H1 (cell line): ENCODE results near the gene LINGO4. TPM values are rescaled to one million over a fixed set of nuclear protein-coding genes. Genes with fewer than 3 reads are reported as not detected.
A peak's percentile ranks its signal among the peaks of the same experiment; 100 is the strongest.

ENCODE experiments used
- CTCF ChIA-PET: fragments of 300-600 bp; sonication (Branson Sonifier 250); formaldehyde crosslinking; loops from one replicate; lab custom pipeline; 2021; ENCODE audit not compliant: partially characterized antibody; lab: Charles Lee
- POLR2A ChIA-PET: fragments of 300-600 bp; sonication (Branson Sonifier 250); formaldehyde crosslinking; loops from one replicate; lab custom pipeline; 2021; ENCODE audit warnings: inconsistent platforms; ENCODE audit not compliant: partially characterized antibody; lab: Charles Lee
- DNase-seq, 2 experiments: peaks; one replicate each; pipeline versions ENCODE4 v3.0.0 to v3.0.0-alpha.2; 2010 to 2022; ENCODE audit warnings: low spot score in 2 of 2, low read depth in 1 of 2, mixed read lengths in 1 of 2
- FAIRE-seq: peaks from 2 replicates; lab custom pipeline; 2011; peaks lifted over from hg19 to GRCh38; lab: Jason Lieb, UNC
- H2AFZ ChIP-seq: 2 replicates; pipeline ENCODE4 v1.8.1; 2012; ENCODE audit warnings: low read length, inconsistent platforms
- H2AK5ac ChIP-seq: 2 replicates; pipeline ENCODE4 v1.6.1; 2013; ENCODE audit warnings: low read depth, low read length
- H2BK120ac ChIP-seq: replicated peaks from 2 replicates; pipeline ENCODE3; 2013; ENCODE audit warnings: low read depth, low read length, inconsistent platforms
- H2BK12ac ChIP-seq: 2 replicates; pipeline ENCODE4 v1.6.1; 2013; ENCODE audit warnings: low read depth, low read length
- H2BK15ac ChIP-seq: 2 replicates; pipeline ENCODE4 v1.6.1; 2013; ENCODE audit warnings: low read length
- H2BK20ac ChIP-seq: 2 replicates; pipeline ENCODE4 v1.6.1; 2013; ENCODE audit warnings: low read length
- H2BK5ac ChIP-seq: 2 replicates; pipeline ENCODE4 v1.6.1; 2013; ENCODE audit warnings: low read depth, low read length
- H3K14ac ChIP-seq: 2 replicates; pipeline ENCODE4 v1.6.1; 2013; ENCODE audit warnings: inconsistent platforms; ENCODE audit not compliant: insufficient read length
- H3K18ac ChIP-seq: 2 replicates; pipeline ENCODE4 v1.6.1; 2013; ENCODE audit warnings: low read length; ENCODE audit errors: extremely low read depth
- H3K23ac ChIP-seq: 2 replicates; pipeline ENCODE4 v1.6.1; 2013; ENCODE audit warnings: inconsistent platforms; ENCODE audit not compliant: insufficient read length
- H3K23me2 ChIP-seq: 2 replicates; pipeline ENCODE4 v1.6.1; 2013; ENCODE audit warnings: low read depth, low read length
- H3K27ac ChIP-seq: 2 replicates; pipeline ENCODE4 v1.6.1; 2011; ENCODE audit warnings: low read depth, low read length, inconsistent platforms
- H3K27me3 ChIP-seq, 4 experiments: replicated peaks in 1 of 4; 1 replicate in 1 of 4; 2 replicates in 3 of 4; pipeline versions ENCODE4 v1.6.1 to v1.8.1; 2011 to 2013; ENCODE audit warnings: low read length in 3 of 4, mild to moderate bottlenecking in 3 of 4, inconsistent platforms in 2 of 4, mixed read lengths in 2 of 4, moderate library complexity in 1 of 4; ENCODE audit not compliant: control insufficient read depth in 3 of 4, insufficient read depth in 3 of 4; ENCODE audit errors: extremely low read depth in 1 of 4
- H3K36me3 ChIP-seq, 4 experiments: 2 replicates each; pipeline versions ENCODE4 v1.6.1 to v1.8.1; 2011 to 2013; ENCODE audit warnings: mild to moderate bottlenecking in 4 of 4, low read length in 3 of 4, moderate library complexity in 2 of 4, control low read depth in 1 of 4, inconsistent platforms in 1 of 4; ENCODE audit not compliant: insufficient read depth in 4 of 4, control insufficient read depth in 2 of 4
- H3K4ac ChIP-seq: replicated peaks from 2 replicates; pipeline ENCODE3; 2013; ENCODE audit warnings: low read length, low read depth, mixed read lengths, inconsistent platforms; ENCODE audit not compliant: insufficient read length
- H3K4me1 ChIP-seq, 4 experiments: replicated peaks in 1 of 4; 1 replicate in 1 of 4; 2 replicates in 3 of 4; pipeline versions ENCODE4 v1.6.1 to v1.8.1; 2011 to 2013; ENCODE audit warnings: low read length in 3 of 4, inconsistent platforms in 2 of 4, mixed read lengths in 1 of 4; ENCODE audit not compliant: insufficient read depth in 4 of 4, control insufficient read depth in 3 of 4
- H3K4me2 ChIP-seq, 2 experiments: 2 replicates each; pipeline versions ENCODE4 v1.6.1 to v1.8.1; 2011 to 2013; ENCODE audit warnings: low read depth in 2 of 2, low read length in 2 of 2, control low read depth in 1 of 2, inconsistent platforms in 1 of 2, mild to moderate bottlenecking in 1 of 2; ENCODE audit not compliant: insufficient read depth in 1 of 2
- H3K4me3 ChIP-seq, 4 experiments: fragments of 200-600, 300-600 bp in 1 of 4; sonication (generic), shearing (Covaris generic), sonication (Bioruptor Twin) in 1 of 4; 2 replicates each; pipeline versions ENCODE4 v1.5.1 to v1.8.1; 2011 to 2016; ENCODE audit warnings: low read length in 4 of 4, low read depth in 3 of 4, control low read depth in 2 of 4, inconsistent platforms in 2 of 4, mild to moderate bottlenecking in 2 of 4, mixed read lengths in 1 of 4, moderate library complexity in 1 of 4; ENCODE audit not compliant: insufficient read depth in 2 of 4; ENCODE audit errors: extremely low read depth in 1 of 4
- H3K56ac ChIP-seq: replicated peaks from 2 replicates; pipeline ENCODE3; 2013; ENCODE audit warnings: low read depth, mild to moderate bottlenecking, mixed read lengths, low read length, inconsistent platforms; ENCODE audit not compliant: insufficient read length
- H3K79me1 ChIP-seq: 2 replicates; pipeline ENCODE4 v1.6.1; 2013; ENCODE audit warnings: low read depth, low read length, control low read depth
- H3K79me2 ChIP-seq, 2 experiments: 2 replicates each; pipeline versions ENCODE4 v1.6.1 to v1.8.1; 2012 to 2013; ENCODE audit warnings: low read length in 2 of 2, mild to moderate bottlenecking in 2 of 2, inconsistent platforms in 1 of 2; ENCODE audit not compliant: insufficient read depth in 2 of 2, control insufficient read depth in 1 of 2
- H3K9ac ChIP-seq, 4 experiments: replicated peaks in 1 of 4; 1 replicate in 1 of 4; 2 replicates in 3 of 4; pipeline versions ENCODE4 v1.6.1 to v1.8.1; 2011 to 2013; ENCODE audit warnings: low read depth in 3 of 4, low read length in 3 of 4, control low read depth in 2 of 4, mild to moderate bottlenecking in 2 of 4, moderate library complexity in 2 of 4, inconsistent platforms in 1 of 4; ENCODE audit errors: extremely low read depth in 1 of 4
- H3K9me3 ChIP-seq, 2 experiments: 2 replicates each; pipeline versions ENCODE4 v1.6.1 to v1.8.1; 2012 to 2013; ENCODE audit warnings: mild to moderate bottlenecking in 2 of 2, moderate library complexity in 2 of 2, control low read depth in 1 of 2, inconsistent platforms in 1 of 2, low read depth in 1 of 2, low read length in 1 of 2, mixed read lengths in 1 of 2; ENCODE audit not compliant: insufficient read depth in 2 of 2
- H4K20me1 ChIP-seq, 2 experiments: replicated peaks in 1 of 2; 2 replicates each; pipeline versions ENCODE3 to v1.8.1; 2011 to 2013; ENCODE audit warnings: inconsistent platforms in 2 of 2, low read length in 2 of 2, mild to moderate bottlenecking in 1 of 2; ENCODE audit not compliant: insufficient read depth in 2 of 2, control insufficient read depth in 1 of 2
- H4K5ac ChIP-seq: 2 replicates; pipeline ENCODE4 v1.6.1; 2013; ENCODE audit warnings: low read length, low read depth, mixed read lengths, inconsistent platforms; ENCODE audit not compliant: insufficient read length
- H4K8ac ChIP-seq: 2 replicates; pipeline ENCODE4 v1.8.0; 2013; ENCODE audit warnings: mild to moderate bottlenecking, moderate library complexity, low read length, inconsistent platforms; ENCODE audit not compliant: insufficient read depth; ENCODE audit errors: extremely low read depth
- H4K91ac ChIP-seq: replicated peaks from 2 replicates; pipeline ENCODE3; 2013; ENCODE audit warnings: low read length, mixed read lengths, inconsistent platforms; ENCODE audit not compliant: insufficient read length
- HDAC6 ChIP-seq: IDR thresholded peaks from one replicate; pipeline ENCODE4 v1.7.1; 2012; ENCODE audit warnings: low read depth, mild to moderate bottlenecking, inconsistent platforms, low read length, moderate library complexity
- KDM4A ChIP-seq: IDR thresholded peaks from one replicate; pipeline ENCODE4 v1.7.1; 2012; ENCODE audit warnings: low read depth, mild to moderate bottlenecking, moderate library complexity, low read length, inconsistent platforms; ENCODE audit not compliant: severe bottlenecking
- POU5F1 ChIP-seq: IDR thresholded peaks from 2 replicates; pipeline ENCODE4 v1.6.1; 2011; ENCODE audit warnings: low read depth, mild to moderate bottlenecking, low read length, moderate library complexity
- SP4 ChIP-seq: IDR thresholded peaks from 2 replicates; pipeline ENCODE4 v1.6.1; 2012; ENCODE audit warnings: low read length, inconsistent platforms
- ZNF274 ChIP-seq: IDR thresholded peaks from 2 replicates; pipeline ENCODE4 v1.7.0; 2012; ENCODE audit warnings: low read length, borderline replicate concordance; ENCODE audit errors: extremely low read depth
- WGBS, 2 experiments: shearing (Covaris generic) in 1 of 2; methylation state at CpG; one replicate each; pipeline versions ENCODE4 v1.1.6 to v1.1.7; 2013 to 2015; ENCODE audit warnings: low lambda C conversion rate in 2 of 2, mixed read lengths in 2 of 2, inconsistent platforms in 1 of 2, low coverage in 1 of 2, missing lambda C conversion rate in 1 of 2; ENCODE audit not compliant: insufficient replicate concordance in 2 of 2, insufficient coverage in 1 of 2, insufficient read length in 1 of 2; ENCODE audit errors: extremely low coverage in 1 of 2, missing lambda C conversion rate in 1 of 2; 5-methylcytosine and 5-hydroxymethylcytosine counted together
- polyA plus RNA-seq, 7 experiments: library from polyadenylated mRNA; depleted of rRNA in 3 of 7; stranded (reverse) in 5 of 7; unstranded in 2 of 7; fragments of >200 nt in 5 of 7; fragments of 200-250 nt in 2 of 7; gene quantifications; 1 replicate in 5 of 7; 2 replicates in 1 of 7; 4 replicates in 1 of 7; pipeline versions ENCODE4 v1.2.1 to v1.2.3, GENCODE V29; 2011 to 2013; ENCODE audit warnings: missing spikeins in 2 of 7, mixed read lengths in 2 of 7
- total RNA-seq: library from RNA; stranded (reverse); fragmentation: NEBNext Ultra II Directional; extraction: Animal tissue kit (Norgen Biotek cat#: 25700); gene quantifications from 2 replicates; pipeline ENCODE4 v1.2.1, GENCODE V29; 2021
- TF ChIP-seq, protein P1 (sequence below): IDR thresholded peaks from 2 replicates; pipeline ENCODE4 v1.6.1; 2012; ENCODE audit warnings: inconsistent platforms

The LINGO4 gene
- total and polyA plus RNA-seq, 2 of the 8 experiments (the other 6 are each of a cell fraction or from before 2014, with no cell fraction given), result 0.03 TPM; not detected in 1

DNA sequence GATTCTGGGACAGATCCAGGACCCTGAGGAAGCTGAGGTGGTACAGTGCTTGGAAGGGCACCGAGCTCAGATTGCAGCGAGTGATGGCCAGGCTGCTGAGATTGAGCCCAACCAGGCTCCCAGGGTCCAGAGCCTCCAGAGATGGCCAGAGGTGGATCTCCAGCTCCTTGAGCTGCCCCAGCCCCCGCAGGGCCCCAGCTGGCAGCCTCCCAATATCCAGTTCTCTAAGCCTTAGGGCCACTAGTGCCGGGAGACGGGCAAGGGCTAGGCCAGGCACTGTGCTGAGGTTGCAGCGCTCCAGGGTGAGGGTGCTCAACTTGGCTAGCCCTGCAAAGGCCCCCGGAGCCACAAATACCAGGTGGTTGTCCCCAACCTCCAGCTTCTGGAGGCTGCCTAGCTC, 3.4 kb downstream of the LINGO4 start:
- WGBS, 2 experiments, result 96% methylated on average over 7 of the region's 7 CpGs; no CpG with 5 or more reads in 1 of the 2 experiments
- Histone ChIP-seq H2BK5ac (no peak overlapping the region), H2AFZ (no peak overlapping the region), H2BK120ac (no peak overlapping the region), H3K27me3 (peaks cover 0 to 3% (median 1%) of the 10 kb centered on the region in 4 experiments; a peak in 1 of 7 replicates), H2BK20ac (no peak overlapping the region), H3K9me3 (no peaks in the 10 kb centered on the region), H3K79me2 (no peaks in the 10 kb centered on the region), H3K36me3 (no peaks in the 10 kb centered on the region), H3K27ac (no peak overlapping the region), H4K20me1 (no peaks in the 10 kb centered on the region), H3K4me3 (no peak overlapping the region), H3K4me2 (no peak overlapping the region), H3K4me1 (no peaks in the 10 kb centered on the region; a peak in 1 of 7 replicates), H4K5ac (no peak overlapping the region), H3K79me1 (no peaks in the 10 kb centered on the region), H3K56ac (no peak overlapping the region), H3K14ac (no peak overlapping the region), H4K8ac (0 out of 2 replicates have a peak overlapping the region, but pooled peaks have one; percentile 8), H3K18ac (no peak overlapping the region), H4K91ac (no peak overlapping the region), H3K23me2 (no peaks in the 10 kb centered on the region), H3K4ac (no peak overlapping the region), H2BK15ac (no peak overlapping the region), H3K23ac (no peak overlapping the region), H2BK12ac (no peak overlapping the region), H3K9ac (no peak overlapping the region), H2AK5ac (no peak overlapping the region)
- ChIA-PET CTCF (interaction anchor here (1.6 to 2.4 kb wide), 4 partner anchors 10 to 33 kb away, joined by 5 to 9 read pairs (median 8); partner anchors contain the start of gene TDRKH), POLR2A (interaction anchor here (1.4 to 3.2 kb wide), 2 partner anchors 10 to 39 kb away, joined by 3 to 9 read pairs; partner anchors contain the start of gene MRPL9)
- no peak for TF ChIP-seq KDM4A
- TF ChIP-seq SP4, result no peak
- TF ChIP-seq HDAC6, result no peak
- TF ChIP-seq, protein P1, sequence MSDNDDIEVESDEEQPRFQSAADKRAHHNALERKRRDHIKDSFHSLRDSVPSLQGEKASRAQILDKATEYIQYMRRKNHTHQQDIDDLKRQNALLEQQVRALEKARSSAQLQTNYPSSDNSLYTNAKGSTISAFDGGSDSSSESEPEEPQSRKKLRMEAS, result no peak
- no peak for TF ChIP-seq POU5F1
- no peak for TF ChIP-seq ZNF274
- no peak for DNase-seq
- no peak for FAIRE-seq
